ENCODE measurements around the gene KDM4F. TPM values are rescaled to one million over a fixed set of nuclear protein-coding genes. Genes with fewer than 3 reads are reported as not detected.

KDM4F gene
- total RNA-seq, 4 donors from 2014 or later: not detected

- H3K4me3 ChIP-seq (replicated peaks in 1 of 3): no peak overlapping the region
- no peak for TF ChIP-seq CTCF (IDR thresholded peaks at IDR 0.05)
- no peak for TF ChIP-seq POLR2A (IDR thresholded peaks at IDR 0.05)
- H3K4me1 ChIP-seq: no peaks in the 10 kb centered on the region
- 93 to 99% methylated on average over 1 of the region's 1 CpG for WGBS, 2 donors
- no peak overlapping the region for H3K27ac ChIP-seq
- DNase-seq: no peak
- no peaks in the 10 kb centered on the region for H3K36me3 ChIP-seq
- intact Hi-C loops (cut with DNase I): no loop called here
- no peaks in the 10 kb centered on the region for H3K9me3 ChIP-seq
- peaks cover 5% of the 10 kb centered on the region for H3K27me3 ChIP-seq
Observed at GRCh38 chr11:95042239-95042638, 7.0 kb upstream of the KDM4F start.

- Histone ChIP-seq H3K4me1 (no peaks in the 10 kb centered on the region), H3K36me3 (no peaks in the 10 kb centered on the region), H3K27me3 (peaks cover 4% of the 10 kb centered on the region), H3K4me3 (replicated peaks in 1 of 3) (no peak overlapping the region), H3K27ac (no peak overlapping the region), H3K9me3 (no peaks in the 10 kb centered on the region)
- TF ChIP-seq POLR2A (IDR thresholded peaks at IDR 0.05) (no peak), CTCF (IDR thresholded peaks at IDR 0.05) (no peak)
- WGBS, 2 donors: 80 to 92% methylated on average over 3 of the region's 3 CpGs
- no peak for DNase-seq
- intact Hi-C loops (cut with DNase I): no loop called here
Observed at GRCh38 chr11:95042906-95043305, 6.3 kb upstream of the KDM4F start.

- intact Hi-C loops (cut with DNase I): no loop called here
- Histone ChIP-seq H3K27ac (no peak overlapping the region), H3K4me1 (no peaks in the 10 kb centered on the region), H3K27me3 (peaks cover 4% of the 10 kb centered on the region), H3K9me3 (no peaks in the 10 kb centered on the region), H3K4me3 (replicated peaks in 1 of 3) (no peak overlapping the region), H3K36me3 (no peaks in the 10 kb centered on the region)
- no peak for TF ChIP-seq CTCF (IDR thresholded peaks at IDR 0.05)
- TF ChIP-seq POLR2A (IDR thresholded peaks at IDR 0.05): no peak
- DNase-seq: no peak
- 48 to 55% methylated on average over 4 of the region's 4 CpGs for WGBS, 2 donors
Observed at GRCh38 chr11:95044010-95044409, 5.2 kb upstream of the KDM4F start.

GRCh38 chr11:95045812-95046211, 3.4 kb upstream of the KDM4F start:
- H3K36me3 ChIP-seq: no peaks in the 10 kb centered on the region
- no peaks in the 10 kb centered on the region for H3K9me3 ChIP-seq
- no peaks in the 10 kb centered on the region for H3K4me1 ChIP-seq
- peaks cover 4% of the 10 kb centered on the region for H3K27me3 ChIP-seq
- TF ChIP-seq POLR2A (IDR thresholded peaks at IDR 0.05) (no peak), CTCF (IDR thresholded peaks at IDR 0.05) (no peak)
- DNase-seq: no peak
- H3K4me3 ChIP-seq (replicated peaks in 1 of 3): no peak overlapping the region
- H3K27ac ChIP-seq: no peak overlapping the region
- intact Hi-C loops (cut with DNase I): no loop called here

- Histone ChIP-seq H3K4me3 (replicated peaks in 1 of 3) (no peak overlapping the region), H3K27ac (no peak overlapping the region), H3K36me3 (no peaks in the 10 kb centered on the region), H3K4me1 (no peaks in the 10 kb centered on the region), H3K9me3 (no peaks in the 10 kb centered on the region), H3K27me3 (peaks cover 3% of the 10 kb centered on the region)
- 87 to 94% methylated on average over 21 to 22 of the region's 22 CpGs for WGBS, 2 donors
- TF ChIP-seq CTCF (IDR thresholded peaks at IDR 0.05) (no peak), POLR2A (IDR thresholded peaks at IDR 0.05) (no peak)
- DNase-seq: no peak
- intact Hi-C loops (cut with DNase I): no loop called here
Observed at GRCh38 chr11:95050595-95051202, 1.5 kb downstream of the KDM4F start.
